BE2C (cell line): ENCODE results near the gene CTCFL.
A peak's percentile ranks its signal among the peaks of the same experiment; 100 is the strongest.
"Not testable (repeated sequence)": the region's sequence is repeated elsewhere in the genome, so short reads cannot be mapped to it uniquely, and the experiment has no call there.

Experiments used
- DNase-seq: peaks from one replicate; pipeline ENCODE4 v3.0.0-alpha.2; 2020
- H3K27me3 ChIP-seq: fragments of 250-450 bp; sonication (Bioruptor Pico); 2 replicates; pipeline ENCODE4 v1.5.1; 2020; ENCODE audit warnings: mild to moderate bottlenecking
- H3K36me3 ChIP-seq: fragments of 250-450 bp; sonication (Bioruptor Pico); 2 replicates; pipeline ENCODE4 v1.5.1; 2020; ENCODE audit warnings: mild to moderate bottlenecking
- H3K4me1 ChIP-seq: fragments of 250-450 bp; sonication (Bioruptor Pico); 2 replicates; pipeline ENCODE4 v1.5.1; 2020
- H3K4me3 ChIP-seq: 2 replicates; pipeline ENCODE4 v1.5.1; 2011; ENCODE audit warnings: low read depth, low read length
- H3K9me3 ChIP-seq: fragments of 250-450 bp; sonication (Bioruptor Pico); 2 replicates; pipeline ENCODE4 v1.5.1; 2020
- CTCF ChIP-seq: IDR thresholded peaks from 2 replicates; pipeline ENCODE4 v1.5.1; 2012; ENCODE audit warnings: mild to moderate bottlenecking, low read depth, low read length

CTCFL gene

GRCh38 chr20:57498425-57499400, 26.2 kb downstream of the CTCFL start:
- Histone ChIP-seq H3K27me3 (no peaks in the 10 kb centered on the region), H3K4me1 (no peaks in the 10 kb centered on the region), H3K36me3 (no peaks in the 10 kb centered on the region)

GRCh38 chr20:57496592-57496991, 28.3 kb downstream of the CTCFL start:
- Histone ChIP-seq H3K9me3 (no peaks in the 10 kb centered on the region), H3K4me1 (no peaks in the 10 kb centered on the region), H3K27me3 (no peaks in the 10 kb centered on the region), H3K4me3 (no peak overlapping the region), H3K36me3 (no peaks in the 10 kb centered on the region)
- DNase-seq: no peak
- no peak for TF ChIP-seq CTCF

More at GRCh38 chr20:57498425-57499400, 26.2 kb downstream of the CTCFL start:
- TF ChIP-seq CTCF: peak; percentile 68
- Histone ChIP-seq H3K4me3 (no peak overlapping the region), H3K9me3 (no peaks in the 10 kb centered on the region)
- DNase-seq: peak; percentile 59

GRCh38 chr20:57495978-57496377, 29.0 kb downstream of the CTCFL start:
- TF ChIP-seq CTCF: no peak
- H3K4me1 ChIP-seq: no peaks in the 10 kb centered on the region
- no peak for DNase-seq
- H3K27me3 ChIP-seq: no peaks in the 10 kb centered on the region
- H3K36me3 ChIP-seq: no peaks in the 10 kb centered on the region
- H3K9me3 ChIP-seq: no peaks in the 10 kb centered on the region
- no peak overlapping the region for H3K4me3 ChIP-seq

GRCh38 chr20:57493091-57493615, 31.8 kb downstream of the CTCFL start:
- Histone ChIP-seq H3K4me3 (no peak overlapping the region), H3K4me1 (no peaks in the 10 kb centered on the region), H3K36me3 (no peaks in the 10 kb centered on the region), H3K27me3 (no peaks in the 10 kb centered on the region), H3K9me3 (no peaks in the 10 kb centered on the region)
- no peak for DNase-seq
- TF ChIP-seq CTCF: no peak

GRCh38 chr20:57491373-57491772, 33.6 kb downstream of the CTCFL start:
- Histone ChIP-seq H3K9me3 (no peaks in the 10 kb centered on the region; the same call in 1 of the 2 replicates), H3K27me3 (no peaks in the 10 kb centered on the region), H3K36me3 (no peaks in the 10 kb centered on the region), H3K4me1 (no peaks in the 10 kb centered on the region), H3K4me3 (no peak overlapping the region)
- no peak for DNase-seq
- no peak for TF ChIP-seq CTCF

- not testable (repeated sequence) for H3K9me3 ChIP-seq, DNase-seq, H3K4me3 ChIP-seq, H3K36me3 ChIP-seq, H3K4me1 ChIP-seq, H3K27me3 ChIP-seq
Measured at GRCh38 chr20:57488277-57488676, 36.7 kb downstream of the CTCFL start.
